ENCODE results near the gene SPOPL. TPM values are rescaled to one million over a fixed set of nuclear protein-coding genes. Genes with fewer than 3 reads are reported as not detected.

The SPOPL gene
- total RNA-seq, 1 experiment from 2014 or later, result 21.8 TPM

- Histone ChIP-seq H3K4me3 (ENCODE audit: low read depth in 2 of 2, low read length in 2 of 2) (no peak overlapping the region), H3K36me3 (ENCODE audit: control insufficient read depth, insufficient read depth, low read length) (no peaks in the 10 kb centered on the region), H3K27me3 (ENCODE audit: control insufficient read depth, insufficient read depth, low read length) (no peaks in the 10 kb centered on the region), H3K27ac (ENCODE audit: low read length) (no peak overlapping the region), H3K9me3 (ENCODE audit: control insufficient read depth, insufficient read depth, low read depth, low read length) (no peaks in the 10 kb centered on the region), H3K4me1 (ENCODE audit: control insufficient read depth, insufficient read depth, low read length) (peaks cover 10% of the 10 kb centered on the region; the same call in 1 of the 2 replicates)
- TF ChIP-seq CTCF (IDR thresholded peaks at IDR 0.05), result no peak
- no peak for ATAC-seq
- no TSS peak for BruUV-seq (replicated peaks)
- in situ Hi-C loops (cut with HindIII; ENCODE audit: low pct_unique_long_range_greater_than_20kb, low sequenced_read_pairs) (no loop called here), intact Hi-C loops (cut with micrococcal nuclease; ENCODE audit: unreplicated experiment) (no loop called here)
- CTCF ChIA-PET, result no interaction called here
- POLR2A ChIA-PET, result no interaction called here
- DNase-seq (ENCODE audit: low read depth, low spot score), result no peak
These were observed 13.5 kb downstream of the SPOPL start for GRCh38 chr2:138515092-138515491.

GRCh38 chr2:138516030-138516704, 14.6 kb downstream of the SPOPL start:
- DNase-seq (ENCODE audit: low read depth, low spot score) (no peak), ATAC-seq (no peak)
- in situ Hi-C loops (cut with HindIII; ENCODE audit: low pct_unique_long_range_greater_than_20kb, low sequenced_read_pairs), result no loop called here
- H3K9me3 ChIP-seq (ENCODE audit: control insufficient read depth, insufficient read depth, low read depth, low read length), result no peaks in the 10 kb centered on the region
- H3K36me3 ChIP-seq (ENCODE audit: control insufficient read depth, insufficient read depth, low read length), result no peaks in the 10 kb centered on the region; the same call in 1 of the 2 replicates
- POLR2A ChIA-PET, result no interaction called here
- CTCF ChIA-PET, result no interaction called here
- H3K27ac ChIP-seq (ENCODE audit: low read length), result no peak overlapping the region
- no TSS peak for BruUV-seq (replicated peaks)
- H3K4me3 ChIP-seq (ENCODE audit: low read depth in 2 of 2, low read length in 2 of 2), result no peak overlapping the region
- H3K27me3 ChIP-seq (ENCODE audit: control insufficient read depth, insufficient read depth, low read length), result no peaks in the 10 kb centered on the region
- TF ChIP-seq CTCF (IDR thresholded peaks at IDR 0.05) (no peak), SIN3A (IDR thresholded peaks at IDR 0.05; ENCODE audit: borderline replicate concordance, insufficient read depth, low read depth, low read length) (no peak), REST (IDR thresholded peaks at IDR 0.05; ENCODE audit: insufficient read depth in 1 of 2, low read depth in 2 of 2, low read length in 1 of 2) (no peak), POLR2AphosphoS5 (IDR thresholded peaks at IDR 0.05; ENCODE audit: low read depth, low read length) (no peak), TCF7L2 (IDR thresholded peaks at IDR 0.05; ENCODE audit: low read depth, low read length) (no peak)
- peaks cover 10% of the 10 kb centered on the region; the same call in 1 of the 2 replicates for H3K4me1 ChIP-seq (ENCODE audit: control insufficient read depth, insufficient read depth, low read length)
- intact Hi-C loops (cut with micrococcal nuclease; ENCODE audit: unreplicated experiment), result no loop called here

All from Panc1 (cell line).